GM12878 (cell line): ENCODE measurements around the gene DENND1A. TPM values are rescaled to one million over a fixed set of nuclear protein-coding genes. Genes with fewer than 3 reads are reported as not detected.

Experiments used
- ATAC-seq: fragments of 200-7000 bp; cut with Tn5 transposase; 3 replicates; pipeline ENCODE4 v1.9.1; 2020; ENCODE audit warnings: mild to moderate bottlenecking, moderate library complexity
- BruUV-seq: library from RNA; stranded (reverse); fragments of 400-500 nt; replicated peaks from 2 replicates; lab custom pipeline; 2021; lab: Mats Ljungman, UMichigan
- CTCF ChIA-PET: fragments of 300-600 bp; sonication (Branson Sonifier 250); formaldehyde crosslinking; extraction: SDS; loops from one replicate; lab custom pipeline; 2021; ENCODE audit warnings: inconsistent platforms; lab: Yijun Ruan, JAX
- POLR2A ChIA-PET: fragments of 350-600 bp; formaldehyde crosslinking; extraction: SDS; loops from one replicate; lab custom pipeline; 2021; ENCODE audit warnings: inconsistent platforms; lab: Charles Lee
- RAD21 ChIA-PET: fragments of 300-600 bp; sonication (Branson Sonifier 250); formaldehyde crosslinking; loops from one replicate; lab custom pipeline; 2023; ENCODE audit warnings: antibody characterized with exemption; ENCODE audit not compliant: unreplicated experiment; lab: Charles Lee
- SMC1A ChIA-PET: fragments of 300-600 bp; sonication (Branson Sonifier 250); formaldehyde crosslinking; loops from one replicate; lab custom pipeline; 2023; ENCODE audit not compliant: unreplicated experiment, uncharacterized antibody; lab: Charles Lee
- DNase-seq: peaks from one replicate; pipeline ENCODE4 v3.0.0-alpha.2; 2011; ENCODE audit warnings: low read depth, low spot score
- FAIRE-seq: peaks from 3 replicates; lab custom pipeline; 2011; peaks lifted over from hg19 to GRCh38; lab: Jason Lieb, UNC
- H2AFZ ChIP-seq: 2 replicates; pipeline ENCODE4 v1.6.0; 2011; ENCODE audit warnings: low read depth, low read length, control low read depth; ENCODE audit not compliant: control insufficient read depth
- H3K27ac ChIP-seq: 2 replicates; pipeline ENCODE4 v1.5.1; 2011; ENCODE audit warnings: control low read depth; ENCODE audit not compliant: control insufficient read depth, insufficient read depth
- H3K27me3 ChIP-seq, 2 experiments: replicated peaks in 1 of 2; 2 replicates each; pipeline versions ENCODE4 v1.6.0 to v1.6.1; 2011; ENCODE audit warnings: low read length in 1 of 2; ENCODE audit not compliant: control insufficient read depth in 2 of 2, insufficient read depth in 2 of 2
- H3K36me3 ChIP-seq, 2 experiments: 2 replicates each; pipeline ENCODE4 v1.5.1; 2011; ENCODE audit warnings: low read length in 1 of 2; ENCODE audit not compliant: control insufficient read depth in 2 of 2, insufficient read depth in 2 of 2
- H3K4me1 ChIP-seq: 2 replicates; pipeline ENCODE4 v1.6.1; 2011; ENCODE audit warnings: mild to moderate bottlenecking, low read length, moderate library complexity, mixed read lengths; ENCODE audit not compliant: control insufficient read depth, insufficient read depth
- H3K4me2 ChIP-seq: 2 replicates; pipeline ENCODE4 v1.6.0; 2011; ENCODE audit warnings: control low read depth; ENCODE audit not compliant: control insufficient read depth, insufficient read depth
- H3K4me3 ChIP-seq: fragments of 200-600 bp; sonication (generic); 2 replicates; pipeline ENCODE4 v1.5.1; 2016
- H3K79me2 ChIP-seq: 2 replicates; pipeline ENCODE4 v1.6.0; 2011; ENCODE audit warnings: low read length; ENCODE audit not compliant: control insufficient read depth, insufficient read depth
- H3K9ac ChIP-seq: 2 replicates; pipeline ENCODE4 v1.8.0; 2011; ENCODE audit warnings: low read length, control low read depth, mixed read lengths; ENCODE audit not compliant: control insufficient read depth, insufficient read depth
- H3K9me3 ChIP-seq: replicated peaks from 3 replicates; pipeline ENCODE4 v1.5.1; 2011; ENCODE audit warnings: mild to moderate bottlenecking, low read length; ENCODE audit not compliant: control insufficient read depth, insufficient read depth
- H4K20me1 ChIP-seq: 2 replicates; pipeline ENCODE4 v1.6.0; 2011; ENCODE audit not compliant: control insufficient read depth, insufficient read depth
- ATF3 ChIP-seq: IDR thresholded peaks from 2 replicates; pipeline ENCODE4 v1.6.1; 2011; ENCODE audit warnings: low read depth, mild to moderate bottlenecking, low read length, moderate library complexity, borderline replicate concordance; ENCODE audit errors: extremely low read depth
- ATF7 ChIP-seq: fragments of 450-650 bp; IDR thresholded peaks from 2 replicates; pipeline ENCODE4 v1.6.1; 2016; ENCODE audit warnings: low read depth, mild to moderate bottlenecking
- BMI1 ChIP-seq: fragments of 450-650 bp; IDR thresholded peaks from 2 replicates; pipeline ENCODE4 v1.6.1; 2016; ENCODE audit warnings: mild to moderate bottlenecking, moderate library complexity, borderline replicate concordance
- CUX1 ChIP-seq: IDR thresholded peaks from 2 replicates; pipeline ENCODE4 v1.6.1; 2012; ENCODE audit warnings: improper control_type of control experiment, low read depth, low read length; ENCODE audit not compliant: insufficient replicate concordance
- DPF2 ChIP-seq: fragments of 450-650 bp; IDR thresholded peaks from 2 replicates; pipeline ENCODE4 v1.6.1; 2017; ENCODE audit warnings: mild to moderate bottlenecking
- EED ChIP-seq: sonication (generic); IDR thresholded peaks from 2 replicates; pipeline ENCODE4 v1.6.1; 2016; ENCODE audit warnings: antibody characterized with exemption, low read depth
- MTA2 ChIP-seq: fragments of 450-650 bp; IDR thresholded peaks from 2 replicates; pipeline ENCODE4 v1.6.1; 2016; ENCODE audit warnings: low read depth, mild to moderate bottlenecking, moderate library complexity
- MTA3 ChIP-seq: IDR thresholded peaks from 2 replicates; pipeline ENCODE4 v1.6.1; 2012; ENCODE audit warnings: low read length, inconsistent platforms, borderline replicate concordance
- MXI1 ChIP-seq: fragments of 150-350 bp; IDR thresholded peaks from 2 replicates; pipeline ENCODE4 v1.6.1; 2011; ENCODE audit warnings: low read depth, mild to moderate bottlenecking, inconsistent platforms, low read length, improper control_type of control experiment
- NFYA ChIP-seq: IDR thresholded peaks from 2 replicates; pipeline ENCODE4 v1.6.1; 2011; ENCODE audit warnings: low read depth, mild to moderate bottlenecking, low read length, improper control_type of control experiment, borderline replicate concordance
- NKRF ChIP-seq: fragments of 450-650 bp; conservative IDR thresholded peaks from 2 replicates; pipeline ENCODE4 v1.6.1; 2017; ENCODE audit warnings: mild to moderate bottlenecking, moderate library complexity
- NR2F1 ChIP-seq: fragments of 450-650 bp; conservative IDR thresholded peaks from 2 replicates; pipeline ENCODE4 v1.6.1; 2017; ENCODE audit warnings: mild to moderate bottlenecking
- RAD51 ChIP-seq: fragments of 450-650 bp; IDR thresholded peaks from 2 replicates; pipeline ENCODE4 v1.6.1; 2016; ENCODE audit warnings: moderate library complexity, mild to moderate bottlenecking, inconsistent platforms
- YBX1 ChIP-seq: fragments of 450-650 bp; IDR thresholded peaks from 2 replicates; pipeline ENCODE4 v1.6.1; 2016; ENCODE audit warnings: antibody characterized with exemption
- ZNF24 ChIP-seq: fragments of 450-650 bp; IDR thresholded peaks from 2 replicates; pipeline ENCODE4 v1.6.1; 2017; ENCODE audit warnings: antibody characterized with exemption, mild to moderate bottlenecking
- ZNF274 ChIP-seq: IDR thresholded peaks from one replicate; pipeline ENCODE4 v1.8.0; 2011; ENCODE audit not compliant: insufficient read length, insufficient read depth
- WGBS: methylation state at CpG from one replicate; pipeline ENCODE4 v1.1.6; 2016; ENCODE audit warnings: low lambda C conversion rate; ENCODE audit not compliant: insufficient replicate concordance, insufficient coverage; ENCODE audit errors: missing lambda C conversion rate; 5-methylcytosine and 5-hydroxymethylcytosine counted together
- in situ Hi-C: fragments of 300-500 bp; cut with MboI; formaldehyde crosslinking; loops from 9 replicates; pipeline ENCODE4 v1.14.3; 2018; ENCODE audit warnings: mixed read lengths
- intact Hi-C: fragments of 100-400 bp; cut with micrococcal nuclease; formaldehyde crosslinking; loops from one replicate; pipeline ENCODE4 v1.14.2; 2022; ENCODE audit not compliant: unreplicated experiment
- polyA plus RNA-seq, 11 experiments: library from polyadenylated mRNA; depleted of rRNA in 4 of 11; unstranded in 6 of 11; stranded (reverse) in 5 of 11; fragments of >200 nt; fragmentation: Nextera tagmentation in 4 of 11; fragmentation: Illumina TruSeq in 1 of 11; extraction: Ambion mirVana in 4 of 11; extraction: Trizol in 1 of 11; gene quantifications; 1 replicate in 1 of 11; 2 replicates in 10 of 11; pipeline versions ENCODE4 v1.2.1 to v1.2.3, GENCODE V29; 2011 to 2016; ENCODE audit warnings: inconsistent platforms in 2 of 11, missing spikeins in 2 of 11, low read depth in 1 of 11
- total RNA-seq, 4 experiments: library from RNA; depleted of rRNA in 3 of 4; stranded (reverse); fragments of >200 nt in 3 of 4; fragmentation: Illumina TruSeq in 1 of 4; extraction: Trizol in 1 of 4; gene quantifications; 2 replicates each; pipeline versions ENCODE4 v1.2.1 to v1.2.3, GENCODE V29; 2013 to 2021

DENND1A gene
- total and polyA plus RNA-seq, 10 of the 15 experiments (the other 5 are each of a cell fraction or from before 2014, with no cell fraction given): 14.1 to 48.6 (median 35.2) TPM

- no peak overlapping the region for H2AFZ ChIP-seq
- peaks cover 0 to 9% of the 10 kb centered on the region in 2 experiments; a peak in 1 of 4 replicates for H3K36me3 ChIP-seq
- BruUV-seq: no TSS peak
- intact Hi-C loops: no loop called here
- no peak overlapping the region for H3K9ac ChIP-seq
- ChIA-PET CTCF (no interaction called here), RAD21 (no interaction called here), POLR2A (interaction anchor here (0.5 to 1.5 kb wide), 2 partner anchors 14 to 22 kb away, joined by 3 read pairs; no protein-coding TSS in a partner anchor), SMC1A (interaction anchor here (1.0 to 1.1 kb wide), 2 partner anchors 10 to 153 kb away, joined by 3 read pairs; no protein-coding TSS in a partner anchor)
- no peak overlapping the region for H3K4me2 ChIP-seq
- no peaks in the 10 kb centered on the region for H3K27me3 ChIP-seq
- DNase-seq (no peak), ATAC-seq (no peak), FAIRE-seq (no peak)
- H3K79me2 ChIP-seq: no peaks in the 10 kb centered on the region
- no peaks in the 10 kb centered on the region for H3K9me3 ChIP-seq
- H3K4me1 ChIP-seq: no peaks in the 10 kb centered on the region
- H4K20me1 ChIP-seq: no peaks in the 10 kb centered on the region
- no peak overlapping the region for H3K27ac ChIP-seq
- 96% methylated on average over 3 of the region's 3 CpGs for WGBS
- no peak for TF ChIP-seq EED
- TF ChIP-seq YBX1: no peak
- TF ChIP-seq NKRF: no peak
- no peak for TF ChIP-seq BMI1
- TF ChIP-seq ZNF274: no peak
- no peak for TF ChIP-seq DPF2
- no peak for TF ChIP-seq ATF3
- TF ChIP-seq NR2F1: no peak
- TF ChIP-seq NFYA: no peak
- TF ChIP-seq MXI1: no peak
- TF ChIP-seq CUX1: no peak
- TF ChIP-seq RAD51: no peak
- no peak for TF ChIP-seq ATF7
- TF ChIP-seq MTA2: no peak
- TF ChIP-seq ZNF24: no peak
- TF ChIP-seq MTA3: no peak
- H3K4me3 ChIP-seq: no peak overlapping the region
- in situ Hi-C loops: no loop called here
Measured at GRCh38 chr9:123631862-123632261, 298.1 kb downstream of the DENND1A start.
